K562 treated with DMSO at 1 percent for 24 hours (cell line): ENCODE data around the gene MVK. TPM values are rescaled to one million over a fixed set of nuclear protein-coding genes. Genes with fewer than 3 reads are reported as not detected.

Experiments used
- total RNA-seq: library from RNA; unstranded; fragments of 300-600 nt; gene quantifications from 2 replicates; pipeline ENCODE4 v1.2.3, GENCODE V29; 2022; ENCODE audit warnings: low read depth; ENCODE audit not compliant: insufficient read depth

Gene MVK
- 46.5 and 49.7 TPM in 2 replicates for total RNA-seq

GRCh38 chr12:109573029-109573913, at the start of gene MVK, which contains the start of gene MMAB:
Gene MVK (plus strand): TSS chr12:109573794. CDS start chr12:109574823, 1,029 bp downstream.
Gene MMAB (minus strand): TSS chr12:109573504. CDS start chr12:109573480, 24 bp downstream.

Other genes starting within 250 kb of the MVK start
- not detected in 2 replicates for gene MYO1H, start 225.9 kb upstream of the MVK start, total RNA-seq
- 15.2 and 17.6 TPM in 2 replicates for gene KCTD10, start 96.5 kb upstream of the MVK start, total RNA-seq
- 19.7 and 27.3 TPM in 2 replicates for gene UBE3B, start 96.2 kb upstream of the MVK start, total RNA-seq
- gene MMAB, start 290 bp upstream of the MVK start, total RNA-seq: 44.6 and 44.7 TPM in 2 replicates
- 4.7 and 5.5 TPM in 2 replicates for gene FAM222A, start 140.0 kb downstream of the MVK start, total RNA-seq